Measurements from ENCODE around the gene FMNL3. TPM values are rescaled to one million over a fixed set of nuclear protein-coding genes. Genes with fewer than 3 reads are reported as not detected.

Gene FMNL3, protein sequence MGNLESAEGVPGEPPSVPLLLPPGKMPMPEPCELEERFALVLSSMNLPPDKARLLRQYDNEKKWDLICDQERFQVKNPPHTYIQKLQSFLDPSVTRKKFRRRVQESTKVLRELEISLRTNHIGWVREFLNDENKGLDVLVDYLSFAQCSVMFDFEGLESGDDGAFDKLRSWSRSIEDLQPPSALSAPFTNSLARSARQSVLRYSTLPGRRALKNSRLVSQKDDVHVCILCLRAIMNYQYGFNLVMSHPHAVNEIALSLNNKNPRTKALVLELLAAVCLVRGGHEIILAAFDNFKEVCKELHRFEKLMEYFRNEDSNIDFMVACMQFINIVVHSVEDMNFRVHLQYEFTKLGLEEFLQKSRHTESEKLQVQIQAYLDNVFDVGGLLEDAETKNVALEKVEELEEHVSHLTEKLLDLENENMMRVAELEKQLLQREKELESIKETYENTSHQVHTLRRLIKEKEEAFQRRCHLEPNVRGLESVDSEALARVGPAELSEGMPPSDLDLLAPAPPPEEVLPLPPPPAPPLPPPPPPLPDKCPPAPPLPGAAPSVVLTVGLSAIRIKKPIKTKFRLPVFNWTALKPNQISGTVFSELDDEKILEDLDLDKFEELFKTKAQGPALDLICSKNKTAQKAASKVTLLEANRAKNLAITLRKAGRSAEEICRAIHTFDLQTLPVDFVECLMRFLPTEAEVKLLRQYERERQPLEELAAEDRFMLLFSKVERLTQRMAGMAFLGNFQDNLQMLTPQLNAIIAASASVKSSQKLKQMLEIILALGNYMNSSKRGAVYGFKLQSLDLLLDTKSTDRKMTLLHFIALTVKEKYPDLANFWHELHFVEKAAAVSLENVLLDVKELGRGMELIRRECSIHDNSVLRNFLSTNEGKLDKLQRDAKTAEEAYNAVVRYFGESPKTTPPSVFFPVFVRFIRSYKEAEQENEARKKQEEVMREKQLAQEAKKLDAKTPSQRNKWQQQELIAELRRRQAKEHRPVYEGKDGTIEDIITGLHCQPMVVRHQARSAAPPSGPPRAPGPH
- total RNA-seq: 19.8 and 36.6 TPM in 2 replicates

DNA sequence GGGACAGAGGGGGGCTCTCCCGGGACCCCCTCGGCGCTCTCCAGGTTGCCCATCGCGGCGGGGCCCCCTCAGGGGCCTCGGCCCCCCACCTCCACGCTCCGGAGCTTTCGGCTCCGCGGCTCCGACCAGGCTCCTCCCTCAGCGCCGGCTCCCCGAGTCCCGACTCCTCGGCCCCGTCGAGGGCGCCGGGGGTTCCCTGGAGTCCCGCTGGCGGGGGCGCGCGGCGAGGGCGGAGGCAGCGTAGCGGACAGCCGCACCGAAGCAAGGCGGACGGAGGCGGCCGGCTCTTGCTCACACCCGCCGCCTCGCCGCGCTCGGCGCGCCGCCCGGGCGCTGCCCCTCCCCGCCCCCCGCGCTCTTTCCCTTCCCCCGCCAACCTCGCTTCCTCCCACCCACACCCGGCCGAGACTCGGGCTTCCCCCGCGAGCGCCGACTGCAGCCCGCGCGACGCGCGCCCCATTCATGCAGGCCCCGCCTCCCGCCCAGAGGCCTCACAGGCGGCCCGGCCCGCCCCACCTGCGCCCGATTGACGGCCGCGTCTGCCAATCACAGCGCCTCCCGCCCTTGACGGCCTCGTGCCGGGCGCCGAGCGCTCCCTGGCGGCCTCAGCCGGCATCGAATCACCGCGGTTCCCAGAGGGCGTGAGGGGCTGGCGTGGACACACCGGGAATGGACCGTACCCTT is at the start of gene FMNL3:
Gene FMNL3 (minus strand): TSS at position 278 of the 684 bp plus-strand sequence. CDS start 225 bp downstream, at position 53.

GRCh38 chr12:49740930-49741881 is 34.0 kb upstream of the FMNL3 start, which contains the start of gene TMBIM6:
Gene TMBIM6, plus strand, starts transcription at chr12:49741557. Its CDS starts 10,937 bp downstream, at chr12:49752494.

DNA sequence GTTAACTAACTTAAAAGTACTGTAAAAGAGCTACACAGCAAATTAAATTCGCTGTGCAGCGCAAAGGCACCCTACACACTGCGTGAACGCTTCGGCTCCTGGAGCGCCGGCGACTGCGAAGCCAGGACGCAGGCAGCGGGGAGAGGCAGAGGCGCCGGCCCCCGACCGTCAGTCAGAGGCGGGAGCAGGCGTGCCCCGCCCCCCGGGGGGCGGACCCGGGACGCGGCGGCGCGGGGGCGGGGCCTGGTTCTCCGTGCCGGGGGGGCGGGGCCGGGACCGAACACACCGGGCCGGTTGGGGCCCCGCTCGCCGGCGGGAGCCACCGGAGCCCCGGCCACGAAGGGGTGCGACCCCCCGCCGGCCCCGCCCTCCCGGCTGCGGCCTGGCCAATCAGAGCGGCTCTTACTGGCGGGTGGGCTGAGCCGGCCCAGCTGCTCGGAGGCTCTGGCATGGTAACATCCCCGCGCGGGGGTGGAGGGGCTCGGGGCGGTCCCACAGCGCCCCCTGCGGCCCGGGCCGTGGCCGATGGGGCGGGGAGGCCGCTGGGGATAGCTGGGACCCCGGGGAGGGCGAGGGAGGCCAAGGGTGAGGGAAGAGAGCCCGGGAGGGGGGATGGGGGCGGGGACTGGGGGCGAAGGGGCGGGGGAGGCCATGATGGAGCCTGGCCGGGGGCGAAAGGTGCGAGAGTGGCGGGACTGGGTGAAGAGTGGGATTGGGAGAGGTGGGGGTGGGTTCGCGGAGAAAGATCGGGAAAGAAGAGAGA is 83.9 kb downstream of the FMNL3 start, which contains the start of gene PRPF40B:
Gene PRPF40B (plus strand): TSS at position 420 of the 763 bp plus-strand sequence. CDS start 30 bp downstream, at position 450.

DNA sequence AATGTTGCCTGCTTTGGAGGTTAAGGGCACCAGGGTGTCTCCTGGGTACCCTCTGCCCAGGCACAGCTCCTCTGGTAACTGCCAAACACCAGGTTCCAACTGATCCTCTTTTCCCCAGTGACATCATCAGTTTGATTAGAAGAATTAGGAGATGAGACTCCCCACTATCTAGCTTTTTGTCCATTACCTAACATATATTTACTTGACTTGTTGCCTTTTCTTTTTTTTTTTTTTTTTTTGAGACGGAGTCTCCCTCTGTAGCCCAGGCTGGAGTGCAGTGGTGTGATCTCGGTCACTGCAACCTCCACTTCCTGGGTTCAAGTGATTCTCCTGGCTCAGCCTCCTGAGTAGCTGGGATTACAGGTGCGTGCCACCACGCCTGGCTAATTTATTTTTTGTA is 101.7 kb downstream of the FMNL3 start, which contains the start of gene FAM186B:
Gene FAM186B (minus strand): TSS at position 101 of the 400 bp plus-strand sequence. CDS start 162 bp downstream, outside the sequence.

Small RNA genes lying within 50 kb of the gene (small RNA-seq; reads per million reads assigned to genes)
- gene AC020612.2: not detected
- gene HIGD1AP9: not detected
- not detected for gene POLR2KP1
- gene RNU6-834P: not detected

Other genes starting within 250 kb of the FMNL3 start
- under 0.01 TPM in 1 of 2 replicates, not detected in the other for gene KCNH3, start 168.4 kb downstream of the FMNL3 start, total RNA-seq
- 56.2 and 62.2 TPM in 2 replicates for gene MCRS1, start 139.3 kb downstream of the FMNL3 start, total RNA-seq
- 0.20 and 0.37 TPM in 2 replicates for gene FAM186B, start 101.8 kb downstream of the FMNL3 start, total RNA-seq
- 8.1 and 9.8 TPM in 2 replicates for gene PRPF40B, start 83.8 kb downstream of the FMNL3 start, total RNA-seq
- gene TMBIM6, start 34.2 kb upstream of the FMNL3 start, total RNA-seq: 346 and 409 TPM in 2 replicates
- gene NCKAP5L, start 121.0 kb upstream of the FMNL3 start, total RNA-seq: 16.2 and 17.8 TPM in 2 replicates
- 2.9 and 3.3 TPM in 2 replicates for gene BCDIN3D, start 135.7 kb upstream of the FMNL3 start, total RNA-seq
- gene FAIM2, start 196.5 kb upstream of the FMNL3 start, total RNA-seq: 0.37 and 0.98 TPM in 2 replicates
- gene AQP2, start 243.3 kb upstream of the FMNL3 start, total RNA-seq: not detected in 2 replicates

All from subcutaneous preadipocyte (primary cell).